Astrocyte (in vitro differentiated cells and primary cell): ENCODE measurements around the gene KCNC2.

Experiments
- CTCF ChIP-seq: IDR thresholded peaks from 2 replicates; pipeline ENCODE4 v1.5.1; 2011; ENCODE audit warnings: low read depth, mild to moderate bottlenecking, inconsistent platforms, low read length, moderate library complexity; ENCODE audit not compliant: insufficient read depth
- EZH2 ChIP-seq: IDR thresholded peaks from 2 replicates; pipeline ENCODE4 v1.6.1; 2012; ENCODE audit warnings: mild to moderate bottlenecking, low read length, inconsistent platforms; ENCODE audit not compliant: insufficient read depth

DNA sequence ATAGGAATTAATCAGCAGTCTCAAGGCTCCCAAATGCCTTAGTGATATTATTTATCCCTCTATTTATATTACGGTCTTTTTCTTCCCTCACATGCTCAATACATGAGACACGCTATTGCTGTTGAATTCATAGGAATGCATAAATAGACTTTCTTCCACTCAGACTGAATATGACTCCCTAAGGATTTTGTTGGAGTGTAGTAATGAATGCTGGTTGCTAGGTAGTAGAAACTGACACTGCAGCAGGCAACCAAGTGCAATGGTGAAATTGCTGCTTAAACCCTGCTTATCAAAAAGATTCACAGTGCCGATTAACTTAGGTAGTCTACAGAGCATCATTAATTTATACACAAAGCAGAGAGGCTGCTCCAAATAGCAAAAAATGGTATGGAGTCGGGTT lies 168.2 kb downstream of the KCNC2 start:
- TF ChIP-seq CTCF: no peak
- TF ChIP-seq EZH2: no peak
